Gastrocnemius medialis (tissue), 4 donors: ENCODE data around the gene SSC5D. TPM values are rescaled to one million over a fixed set of nuclear protein-coding genes. Genes with fewer than 3 reads are reported as not detected.

Experiments used
- ATAC-seq, 2 donors: fragments of 150-250 bp; one replicate each; pipeline ENCODE4 v1.9.1; 2016
- DNase-seq, 2 donors: peaks; one replicate each; pipeline ENCODE4 v3.0.0-alpha.2; 2019
- H3K27ac ChIP-seq, 4 donors: fragments of 200-600 bp; sonication (generic); 1 replicate in 1 of 4; 2 replicates in 3 of 4; pipeline ENCODE4 v1.5.1; 2016 to 2018; ENCODE audit warnings: mild to moderate bottlenecking in 2 of 4, moderate library complexity in 1 of 4
- H3K27me3 ChIP-seq, 3 donors: fragments of 200-600 bp; sonication (generic) in 2 of 3; 1 replicate in 1 of 3; 2 replicates in 2 of 3; pipeline versions ENCODE4 v1.5.1 to v1.6.0; 2016 to 2019; ENCODE audit warnings: mild to moderate bottlenecking in 1 of 3, moderate library complexity in 1 of 3
- H3K36me3 ChIP-seq, 2 donors: fragments of 200-600 bp; sonication (generic) in 1 of 2; one replicate each; pipeline ENCODE4 v1.5.1; 2017 to 2018
- H3K4me1 ChIP-seq, 2 donors: fragments of 200-600 bp; sonication (generic) in 1 of 2; one replicate each; pipeline ENCODE4 v1.5.1; 2016 to 2017; ENCODE audit warnings: mild to moderate bottlenecking in 2 of 2
- H3K4me3 ChIP-seq, 4 donors: fragments of 200-600 bp; sonication (generic) in 3 of 4; 1 replicate in 1 of 4; 2 replicates in 3 of 4; pipeline ENCODE4 v1.5.1; 2016 to 2019; ENCODE audit warnings: mild to moderate bottlenecking in 2 of 4
- H3K9me3 ChIP-seq, 3 donors: fragments of 200-600 bp; sonication (generic) in 2 of 3; 1 replicate in 1 of 3; 2 replicates in 2 of 3; pipeline ENCODE4 v1.5.1; 2016 to 2019
- CTCF ChIP-seq, 5 experiments: fragments of 450-650 bp in 3 of 5; fragments of 200-600 bp in 2 of 5; sonication (generic) in 2 of 5; IDR thresholded peaks in 4 of 5; conservative IDR thresholded peaks in 1 of 5; 1 replicate in 4 of 5; 2 replicates in 1 of 5; pipeline ENCODE4 v1.5.1; 2016 to 2019; ENCODE audit warnings: antibody characterized with exemption in 5 of 5, mild to moderate bottlenecking in 3 of 5, moderate library complexity in 3 of 5
- POLR2A ChIP-seq, 2 donors: fragments of 450-650 bp; IDR thresholded peaks; one replicate each; pipeline ENCODE4 v1.6.1; 2017; ENCODE audit warnings: antibody characterized with exemption in 2 of 2, mild to moderate bottlenecking in 2 of 2, moderate library complexity in 2 of 2
- in situ Hi-C, 4 donors: fragments of 200-750 bp; cut with MboI; loops; one replicate each; pipeline versions ENCODE4 v1.15.0 to v1.8.0; 2017; ENCODE audit warnings: low sequenced_read_pairs in 4 of 4
- intact Hi-C: fragments of 100-400 bp; cut with DNase I; formaldehyde crosslinking; loops from one replicate; pipeline ENCODE4 v1.15.1; 2023; ENCODE audit warnings: low total_unique reads
- total RNA-seq, 4 donors: library from RNA; depleted of rRNA; stranded (reverse); fragments of >200 nt; gene quantifications; one replicate each; pipeline versions ENCODE4 v1.1.0 to v1.2.3, GENCODE V29; 2016

SSC5D gene
- total RNA-seq, 4 donors from 2014 or later, result 0.53 to 2.2 (median 1.1) TPM

- Histone ChIP-seq H3K9me3 (no peaks in the 10 kb centered on the region), H3K36me3 (no peaks in the 10 kb centered on the region), H3K4me3 (no peak overlapping the region), H3K27me3 (peaks cover 0 to 12% (median 9%) of the 10 kb centered on the region in 3 donors), H3K4me1 (no peaks in the 10 kb centered on the region), H3K27ac (no peak overlapping the region)
- no peak for ATAC-seq
- TF ChIP-seq POLR2A (IDR thresholded peaks at IDR 0.05) (no peak), CTCF (IDR thresholded peaks at IDR 0.05 in 4 of 5, conservative IDR thresholded peaks at IDR 0.05 in 1 of 5) (no peak)
- DNase-seq, result no peak
- in situ Hi-C loops, result loop anchor here in 1 of 4 donors (10.0 kb wide), 1 partner anchor 356 kb away; the partner anchor contains the start of gene TNNT1
- intact Hi-C loops, result no loop called here
Measured at GRCh38 chr19:55500368-55500952, 12.2 kb downstream of the SSC5D start.

- Histone ChIP-seq H3K27ac (no peak overlapping the region), H3K27me3 (peaks cover 0 to 16% (median 14%) of the 10 kb centered on the region in 3 donors), H3K4me1 (no peaks in the 10 kb centered on the region), H3K9me3 (no peaks in the 10 kb centered on the region), H3K36me3 (no peaks in the 10 kb centered on the region), H3K4me3 (no peak overlapping the region)
- in situ Hi-C loops, result loop anchor here in 1 of 4 donors (10.0 kb wide), 1 partner anchor 358 kb away; the partner anchor contains the start of gene TNNT1
- no peak for ATAC-seq
- no peak for DNase-seq
- no peak for TF ChIP-seq CTCF (IDR thresholded peaks at IDR 0.05 in 4 of 5, conservative IDR thresholded peaks at IDR 0.05 in 1 of 5)
- TF ChIP-seq POLR2A (IDR thresholded peaks at IDR 0.05), result no peak
- intact Hi-C loops, result no loop called here
Measured at GRCh38 chr19:55502197-55502952, 14.1 kb downstream of the SSC5D start.

- ATAC-seq (no peak), DNase-seq (no peak)
- peak overlapping the region in 1 of 4 donors; percentile 55 for H3K4me3 ChIP-seq
- H3K36me3 ChIP-seq, result no peaks in the 10 kb centered on the region
- H3K27ac ChIP-seq, result no peak overlapping the region
- H3K9me3 ChIP-seq, result no peaks in the 10 kb centered on the region
- no peaks in the 10 kb centered on the region for H3K4me1 ChIP-seq
- in situ Hi-C loops, result loop anchor here in 1 of 4 donors (10.0 kb wide), 1 partner anchor 358 kb away; the partner anchor contains the start of gene TNNT1
- peaks cover 0 to 16% (median 14%) of the 10 kb centered on the region in 3 donors for H3K27me3 ChIP-seq
- intact Hi-C loops, result no loop called here
- TF ChIP-seq CTCF (IDR thresholded peaks at IDR 0.05 in 4 of 5, conservative IDR thresholded peaks at IDR 0.05 in 1 of 5), result no peak
- TF ChIP-seq POLR2A (IDR thresholded peaks at IDR 0.05), result no peak
Measured at GRCh38 chr19:55503157-55503501, 14.9 kb downstream of the SSC5D start.

GRCh38 chr19:55503502-55504251 is 15.4 kb downstream of the SSC5D start:
- DNase-seq (peak; percentile 71 to 81), ATAC-seq (peak; percentile 94 to 97)
- intact Hi-C loops (loop anchor here (1.0 to 2.0 kb wide), 2 partner anchors 36 to 211 kb away; no protein-coding TSS in a partner anchor), in situ Hi-C loops (loop anchor here in 1 of 4 donors (10.0 kb wide), 1 partner anchor 359 kb away; the partner anchor contains the start of gene TNNT1)
- Histone ChIP-seq H3K4me3 (peak overlapping the region; percentile 38 to 66 (median 47)), H3K9me3 (no peaks in the 10 kb centered on the region), H3K36me3 (no peaks in the 10 kb centered on the region), H3K27ac (peak overlapping the region; percentile 10 to 77 (median 51)), H3K4me1 (no peaks in the 10 kb centered on the region), H3K27me3 (peaks cover 0 to 16% (median 14%) of the 10 kb centered on the region in 3 donors)
- TF ChIP-seq POLR2A (IDR thresholded peaks at IDR 0.05) (no peak), CTCF (IDR thresholded peaks at IDR 0.05 in 4 of 5, conservative IDR thresholded peaks at IDR 0.05 in 1 of 5) (peak; percentile 88 to 98 (median 96))
